Stimulated activated naive CD8-positive, alpha-beta T cell treated with anti-CD3 and anti-CD28 coated beads, Interleukin-15, Interleukin-2, amounts not matched to agents 100 U/mL and 50 U/mL, for 24 hours (primary cell): ENCODE results near the gene OTOP3.
A peak's percentile ranks its signal among the peaks of the same experiment; 100 is the strongest.
"Not testable (repeated sequence)": the region's sequence is repeated elsewhere in the genome, so short reads cannot be mapped to it uniquely, and the experiment has no call there.

Experiments
- ATAC-seq: fragments of 150-1000 bp; cut with Tn5 transposase; one replicate; pipeline ENCODE4 v1.10.0; 2021
- DNase-seq: peaks from one replicate; pipeline ENCODE4 v3.0.0; 2021

Gene OTOP3

DNA sequence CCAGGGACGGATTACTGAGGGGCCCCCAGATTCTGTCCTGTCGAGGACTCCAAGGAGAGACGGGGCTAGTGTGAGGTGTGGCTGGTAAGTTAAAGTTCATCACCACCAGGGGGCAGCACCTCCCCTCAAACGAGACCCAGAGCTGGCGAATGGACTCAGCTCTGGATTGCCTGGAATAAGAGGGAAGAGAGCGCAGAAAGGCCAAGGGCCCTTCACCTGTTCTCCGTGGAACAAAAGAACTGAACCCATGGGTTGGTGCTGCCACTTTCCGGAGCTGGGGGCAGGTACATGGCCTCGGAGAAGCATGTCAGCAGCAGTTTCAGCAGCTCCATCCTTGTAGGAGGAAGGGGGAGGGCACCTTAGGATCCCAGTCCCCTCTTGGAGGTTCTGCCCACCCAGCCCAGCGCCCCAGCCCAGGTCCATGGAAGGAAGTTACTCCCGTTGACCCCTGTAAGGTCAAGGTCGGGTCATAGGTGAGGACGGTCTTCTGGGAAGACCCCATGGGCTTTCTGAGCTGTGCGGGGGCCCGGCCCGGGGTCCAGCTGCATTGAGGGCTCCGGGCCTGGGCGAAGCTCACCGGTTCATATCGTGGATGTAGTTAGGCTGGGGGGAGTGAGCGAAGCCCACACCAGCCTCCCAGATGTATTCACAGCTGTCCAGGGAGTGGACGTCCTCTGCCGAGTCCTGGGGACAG, 26.1 kb downstream of the OTOP3 start:
- DNase-seq, result peak; percentile 89
- ATAC-seq, result peak; percentile 66

DNA sequence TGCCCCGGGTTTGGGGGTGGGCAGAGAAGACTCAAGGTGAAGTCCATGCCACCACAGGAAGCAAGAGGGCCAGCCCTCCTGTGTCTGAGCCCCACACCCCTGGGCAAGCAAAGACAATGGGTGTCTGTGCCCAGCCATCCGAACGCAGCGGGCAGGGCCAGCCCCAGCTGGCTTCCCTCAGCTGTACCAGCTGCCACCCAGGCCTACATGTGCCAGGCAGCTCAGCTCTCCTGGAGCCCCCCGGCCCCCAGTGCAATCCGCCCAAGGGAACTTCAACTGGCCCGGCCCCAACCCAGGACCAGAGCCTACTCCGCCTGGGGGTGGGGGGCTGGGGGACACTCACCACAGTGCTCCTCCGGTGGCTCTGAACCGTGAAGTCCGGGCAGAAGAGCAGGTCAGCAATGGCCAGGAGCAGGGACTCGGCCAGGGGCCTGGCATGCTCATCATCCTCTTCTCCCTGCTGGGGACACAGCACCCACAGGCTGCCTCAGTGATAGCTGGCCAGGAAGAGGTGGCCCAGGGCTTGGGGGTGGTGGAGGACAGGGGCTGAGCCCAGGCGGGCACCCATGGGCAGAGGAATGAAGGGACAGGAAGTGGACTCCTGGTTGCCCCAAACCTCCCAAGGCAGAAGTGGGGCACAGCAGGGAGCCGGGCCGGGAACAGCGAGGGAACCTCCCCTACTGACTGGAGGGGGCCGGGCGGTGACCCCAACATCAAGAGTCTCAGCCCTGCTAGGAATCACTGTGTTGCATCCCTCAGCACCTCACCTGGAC, 27.1 kb downstream of the OTOP3 start:
- DNase-seq (no peak), ATAC-seq (no peak)

DNA sequence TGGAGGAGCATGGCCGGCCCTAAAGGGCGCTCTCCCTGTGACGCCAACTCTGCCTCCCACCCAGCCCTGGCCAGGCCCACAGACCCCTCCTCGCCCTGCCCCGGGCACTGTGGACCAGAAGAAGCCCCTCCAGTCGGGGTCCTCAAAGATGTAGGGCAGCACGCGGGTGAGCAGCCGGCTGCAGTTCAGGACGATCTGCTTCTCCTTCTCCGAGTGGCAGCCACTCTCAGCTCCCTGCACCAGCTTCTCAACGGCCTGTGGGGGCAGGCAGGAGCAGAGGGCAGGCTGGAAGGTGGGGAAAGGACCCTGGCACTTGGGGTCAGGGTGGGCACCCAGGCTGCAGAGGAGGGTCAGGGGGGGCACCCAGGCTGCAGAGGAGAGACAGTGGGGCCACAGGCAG, 28.0 kb downstream of the OTOP3 start:
- DNase-seq (no peak), ATAC-seq (no peak)

DNA sequence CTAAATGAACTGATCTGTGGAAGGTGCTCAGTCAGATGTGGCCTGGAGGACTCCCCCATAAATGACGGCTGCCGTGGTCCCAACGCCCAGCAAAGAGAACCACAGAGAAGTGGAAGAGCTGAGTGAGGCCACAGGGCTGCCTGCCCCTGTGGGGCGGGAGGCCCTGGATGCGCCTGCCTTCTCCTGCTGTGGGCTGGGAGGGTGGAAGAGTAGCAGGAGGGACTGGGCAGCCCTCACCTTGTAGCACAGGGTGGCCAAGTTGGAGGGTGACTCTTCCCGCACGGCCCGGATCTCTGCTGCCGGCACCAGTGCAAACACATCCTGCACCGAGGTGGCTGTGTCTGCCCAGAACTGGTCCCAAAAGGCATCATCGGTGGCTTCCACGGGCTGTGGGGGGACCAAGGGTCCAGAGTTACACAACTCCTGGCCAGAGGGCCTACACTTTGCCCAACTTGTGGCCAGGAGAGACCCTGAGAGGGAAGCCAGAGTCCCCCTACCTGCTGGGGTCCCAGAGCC, 28.6 kb downstream of the OTOP3 start:
- ATAC-seq, result no peak

DNA sequence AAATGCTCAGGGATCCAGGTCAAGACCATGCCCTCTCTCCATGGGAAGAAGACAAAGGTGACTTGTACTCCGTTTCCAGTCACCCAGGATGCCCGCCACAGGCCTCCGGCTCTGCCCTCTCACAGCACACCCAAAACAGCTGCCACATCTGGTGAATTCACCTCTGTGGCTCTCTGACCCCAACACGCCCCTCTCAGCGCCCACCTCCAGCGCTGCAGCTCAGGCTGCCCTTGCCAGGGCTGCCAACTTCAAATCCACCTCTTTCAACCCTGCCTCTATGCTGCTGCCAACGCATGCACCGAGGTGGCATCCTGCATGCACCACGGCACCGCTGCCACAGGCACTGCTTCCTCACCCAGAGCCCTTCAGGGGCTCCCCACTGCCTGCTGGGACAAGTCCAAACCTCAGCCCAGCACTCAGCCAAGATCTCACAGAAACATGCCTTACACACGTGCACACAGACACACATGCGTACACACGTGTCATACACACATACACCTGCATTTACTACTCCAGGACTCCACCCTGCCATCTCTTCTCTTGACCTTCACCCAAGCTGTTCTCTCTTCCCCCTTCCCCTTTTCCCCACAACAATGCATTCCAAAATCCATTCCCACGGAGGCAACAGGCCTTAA, 29.4 kb downstream of the OTOP3 start:
- ATAC-seq (no peak), DNase-seq (no peak)

More for the DNA sequence above, 28.6 kb downstream of the OTOP3 start:
- no peak for DNase-seq

DNA sequence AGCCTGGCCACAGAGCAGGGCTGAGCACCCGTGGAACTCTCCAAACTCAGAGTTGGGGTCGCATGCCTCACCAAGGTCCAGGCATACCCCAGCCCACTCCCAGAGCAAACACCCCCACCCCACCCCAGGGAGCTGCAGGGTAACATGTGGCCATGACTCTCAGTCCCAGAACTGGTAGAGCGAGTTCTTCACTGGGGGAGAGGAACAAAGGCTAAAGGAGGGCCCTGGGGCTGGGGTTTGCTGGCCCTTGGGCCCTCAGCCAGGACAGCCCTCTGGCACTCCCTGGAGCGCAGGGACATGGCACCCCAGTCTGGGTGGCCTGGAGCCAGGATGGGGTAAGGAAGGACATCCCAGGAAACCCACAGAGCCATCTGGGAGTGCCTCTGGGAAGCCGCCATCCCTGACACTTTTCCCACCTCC, 32.7 kb downstream of the OTOP3 start:
- DNase-seq (no peak), ATAC-seq (no peak)

DNA sequence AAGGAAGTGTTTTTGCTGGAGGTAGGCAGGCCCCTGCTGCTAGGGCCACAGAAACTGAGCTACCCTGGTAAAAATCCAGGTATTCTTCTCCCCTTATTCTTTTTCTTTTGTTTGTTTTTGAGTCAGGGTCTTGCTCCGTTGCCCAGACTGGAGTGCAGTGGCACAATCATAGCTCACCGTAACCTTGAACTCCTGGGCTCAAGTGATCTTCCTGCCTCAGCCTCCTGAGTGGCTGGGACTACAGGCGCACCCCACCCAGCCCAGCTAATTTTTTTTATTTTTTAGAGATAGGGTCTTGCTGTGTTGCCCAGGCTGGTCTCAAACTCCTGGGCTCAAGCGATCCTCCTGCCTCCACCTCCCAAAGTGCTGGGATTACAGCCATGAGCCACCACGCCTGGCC, 33.8 kb downstream of the OTOP3 start:
- not testable (repeated sequence) for ATAC-seq, DNase-seq

DNA sequence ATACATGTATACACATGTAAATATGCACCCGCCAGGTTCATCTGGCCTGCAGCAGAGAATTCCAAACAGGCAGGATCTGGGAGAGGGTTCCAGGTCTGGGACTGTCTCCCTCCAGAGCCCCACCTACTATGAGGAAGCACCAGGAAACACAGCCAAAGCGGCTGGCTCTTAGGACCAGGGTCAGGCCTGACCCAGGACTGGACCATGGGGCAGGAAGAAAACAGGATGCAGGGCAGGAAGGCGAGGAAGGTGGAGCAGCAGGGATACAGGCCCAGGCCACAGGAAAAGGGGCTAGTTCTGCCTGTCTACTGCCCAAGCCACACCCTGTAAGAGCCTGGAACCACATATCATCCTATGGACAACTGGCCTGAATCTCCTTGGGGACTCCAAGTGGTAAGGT, 34.7 kb downstream of the OTOP3 start:
- no peak for ATAC-seq
- DNase-seq, result no peak

DNA sequence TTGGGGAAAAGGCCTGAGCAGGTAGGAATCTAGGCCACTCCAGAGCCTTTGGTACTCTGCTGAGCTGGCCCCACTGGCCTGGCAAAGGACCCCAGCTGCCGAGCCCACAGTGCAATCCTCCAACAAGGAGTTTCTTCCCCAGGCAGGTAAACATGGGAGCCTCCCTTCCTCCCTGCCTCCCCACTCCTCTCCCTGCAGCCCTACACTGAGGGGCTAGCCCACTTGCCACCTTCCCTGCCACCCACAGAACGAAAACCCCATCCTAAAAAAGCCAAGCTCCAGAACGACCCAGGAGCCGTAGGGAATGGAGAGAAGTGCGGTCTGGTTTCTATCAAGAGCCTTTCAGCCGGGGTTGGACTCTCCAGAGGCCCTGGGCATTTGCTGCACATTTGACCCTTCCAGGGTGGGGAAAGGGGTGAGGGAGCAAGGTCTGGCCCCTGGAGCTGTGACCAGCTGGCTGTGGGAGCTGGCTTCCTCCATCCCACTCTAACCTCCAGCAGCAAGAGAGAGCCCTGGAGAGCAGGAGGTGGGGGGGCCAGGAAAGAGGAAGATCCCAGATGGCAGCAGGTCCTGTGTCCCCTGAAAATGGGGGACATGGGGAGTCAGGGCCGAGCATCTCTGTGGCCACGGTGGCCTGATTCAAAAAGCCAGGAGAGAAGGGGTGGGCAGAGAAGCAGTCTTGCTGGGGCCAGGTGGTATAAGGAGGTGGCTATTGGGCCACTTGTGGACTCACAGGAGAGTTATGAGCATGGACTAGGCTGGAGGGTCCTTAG, 35.6 kb downstream of the OTOP3 start:
- DNase-seq (no peak), ATAC-seq (no peak)

DNA sequence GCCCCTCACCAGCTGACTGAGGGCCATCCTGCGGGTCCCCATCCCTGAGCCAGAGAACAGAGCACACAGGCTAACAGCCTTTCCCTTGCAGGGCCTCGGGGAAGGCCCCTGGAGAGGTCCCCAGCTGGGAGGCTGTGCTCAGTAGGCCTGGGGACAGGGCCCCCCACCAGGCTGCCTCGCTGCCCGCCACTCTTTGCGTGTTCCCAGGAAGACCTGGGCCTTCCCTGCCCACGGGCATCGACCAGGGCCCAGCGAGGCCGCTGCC, 36.1 kb downstream of the OTOP3 start:
- ATAC-seq (no peak), DNase-seq (no peak)

DNA sequence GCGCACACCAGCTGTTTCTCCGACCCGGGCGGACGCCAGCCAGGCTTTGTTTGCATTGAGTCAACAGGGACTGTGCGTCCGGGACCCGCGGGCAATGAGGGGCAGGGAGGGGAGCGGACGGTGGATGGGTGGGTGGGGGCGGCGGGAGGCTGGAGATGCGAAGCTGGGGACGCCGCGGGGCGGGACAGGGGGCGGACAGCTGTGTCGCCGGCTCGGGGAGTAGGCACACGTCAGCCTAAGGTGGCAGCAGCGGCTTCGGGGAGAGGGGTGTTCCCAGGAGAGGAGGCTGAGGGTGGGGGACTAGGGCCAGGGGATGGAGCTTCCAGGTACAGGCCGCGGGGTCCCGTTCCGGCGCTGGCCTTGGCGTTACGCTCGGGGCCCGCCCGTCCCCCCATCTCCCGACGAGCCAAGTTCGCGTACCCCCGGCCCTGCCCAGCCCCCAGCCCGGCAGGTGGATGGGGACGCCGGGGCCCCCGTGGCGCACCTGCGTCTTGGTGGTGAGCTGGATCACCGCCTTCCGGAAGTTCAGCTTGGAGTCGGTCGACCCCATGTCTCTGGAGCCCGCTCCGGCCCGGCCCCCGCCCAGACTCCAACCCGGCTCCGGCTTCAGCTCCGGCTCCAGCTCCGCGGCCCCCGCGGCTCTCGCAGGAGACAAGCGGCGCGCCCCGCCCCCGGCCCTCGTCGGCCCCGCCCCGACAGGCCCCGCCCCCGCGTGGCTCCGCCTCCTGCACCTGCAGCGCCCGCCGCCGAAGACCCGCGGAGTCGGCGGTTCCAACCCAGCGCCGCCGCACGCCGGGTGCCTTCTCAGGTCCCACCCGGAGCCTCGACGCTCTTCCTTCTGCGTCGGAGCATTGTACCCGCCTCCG, 36.6 kb downstream of the OTOP3 start, which contains the start of gene HID1:
Gene HID1, minus strand, starts transcription at position 653 of the 866 bp plus-strand sequence. Its CDS starts 103 bp downstream, at position 550.
- peak; percentile 86 for ATAC-seq
- DNase-seq, result peak; percentile 82

DNA sequence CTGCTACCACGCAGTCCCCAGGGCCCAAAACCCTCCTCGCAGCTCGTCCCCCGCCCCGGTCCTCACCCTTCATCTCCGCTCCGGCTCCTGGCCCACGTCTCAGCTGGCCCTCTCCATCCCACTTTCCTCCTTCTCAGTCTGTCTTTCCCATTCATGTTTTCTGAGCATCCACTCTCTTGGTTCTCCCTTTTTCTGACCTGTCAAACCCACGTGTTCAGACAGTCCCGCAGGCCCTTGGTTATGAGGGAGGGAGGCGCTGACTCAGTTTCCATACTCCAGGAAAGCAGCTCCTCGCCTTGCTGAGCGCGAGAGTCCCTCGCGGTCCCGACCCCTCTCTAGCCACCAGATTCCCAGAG, 37.3 kb downstream of the OTOP3 start:
- no peak for DNase-seq

DNA sequence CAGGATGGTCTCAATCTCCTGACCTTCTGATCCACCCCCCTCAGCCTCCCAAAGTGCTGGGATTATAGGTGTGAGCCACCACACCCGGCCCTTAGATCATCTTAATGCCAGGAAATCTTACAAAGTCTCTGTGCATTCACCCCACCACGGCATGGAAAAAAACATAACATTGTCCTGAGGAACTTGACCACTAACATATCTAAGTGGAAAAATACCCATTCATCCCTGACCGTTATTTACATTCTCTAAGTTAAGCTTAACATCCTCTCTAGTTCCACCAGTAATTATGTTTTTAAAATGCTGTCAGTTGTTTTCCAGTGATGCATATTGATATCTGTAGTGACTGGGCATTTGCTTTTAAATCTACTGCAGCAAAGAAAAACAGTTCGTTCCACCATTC, 40.2 kb downstream of the OTOP3 start:
- no peak for ATAC-seq
- no peak for DNase-seq

More for the DNA sequence above, 37.3 kb downstream of the OTOP3 start:
- ATAC-seq, result no peak

DNA sequence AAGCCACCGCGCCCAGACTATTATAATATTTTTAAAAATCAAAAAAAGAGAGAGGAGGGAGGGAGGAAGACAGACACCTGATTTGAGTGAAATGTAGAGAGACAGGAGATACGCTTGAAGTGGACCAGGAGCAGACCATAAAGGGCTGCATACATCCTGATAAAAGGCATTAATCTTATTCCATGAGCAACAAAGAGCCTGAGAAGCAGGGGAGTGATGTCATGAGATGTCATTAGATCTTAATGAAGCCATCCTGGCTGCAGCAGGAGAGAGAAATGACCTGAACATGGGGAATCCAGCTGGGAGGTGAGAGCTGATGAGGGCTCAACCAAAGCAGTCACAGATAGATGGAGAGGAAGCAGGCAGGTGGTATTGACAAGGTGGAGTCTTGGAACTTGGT, 42.1 kb downstream of the OTOP3 start:
- no peak for ATAC-seq
- no peak for DNase-seq

DNA sequence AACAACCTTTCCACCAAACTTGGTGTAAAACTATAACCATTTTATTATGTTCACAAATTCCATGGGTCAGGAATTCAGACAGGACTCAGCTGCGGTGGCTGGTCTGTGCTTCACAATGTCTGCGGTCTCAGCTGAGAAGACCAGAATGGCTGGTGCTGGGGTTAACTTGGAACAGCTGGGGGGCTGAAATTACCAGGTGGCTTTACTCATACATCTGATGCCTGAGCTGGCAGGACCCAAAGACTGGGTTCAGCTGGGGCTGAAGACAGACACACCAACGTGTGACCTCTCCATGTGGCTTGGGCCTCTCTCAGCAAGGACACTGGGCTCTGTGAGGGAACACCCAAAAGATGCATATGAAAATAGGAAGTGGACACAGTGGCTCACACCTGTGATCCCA, 42.5 kb downstream of the OTOP3 start:
- DNase-seq (no peak), ATAC-seq (no peak)

DNA sequence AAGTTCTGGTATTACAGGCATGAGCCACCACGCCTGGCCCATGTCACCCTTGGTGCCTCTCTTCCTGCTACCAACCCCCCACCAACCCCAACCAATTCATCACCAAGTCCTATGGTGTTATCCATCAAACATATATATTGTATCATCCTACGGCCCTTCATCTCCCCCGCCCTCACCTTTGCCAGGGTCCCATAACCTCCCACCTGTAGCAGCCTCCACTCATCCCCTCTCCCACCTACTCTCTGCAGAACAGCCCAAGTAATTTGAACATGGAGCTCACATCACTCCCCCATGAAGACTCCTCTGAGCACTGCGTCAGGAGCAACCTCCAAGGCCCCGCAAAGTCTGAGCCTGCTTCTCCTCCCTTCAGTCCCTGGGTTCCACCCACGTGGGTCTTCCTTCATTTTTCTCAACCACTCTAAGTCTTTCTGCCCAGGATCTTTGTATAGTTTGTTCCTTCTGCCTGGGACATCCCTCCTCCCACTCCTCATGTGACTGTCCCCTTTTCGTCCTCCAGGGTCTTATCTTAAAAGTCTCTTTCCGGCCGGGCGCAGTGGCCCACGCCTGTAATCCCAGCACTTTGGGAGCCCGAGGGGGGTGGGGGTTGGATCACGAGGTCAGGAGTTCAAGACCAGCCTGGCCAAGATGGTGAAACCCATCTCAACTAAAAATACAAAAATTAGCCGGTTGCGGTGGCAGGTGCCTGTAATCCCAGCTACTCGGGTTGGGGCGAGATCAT, 43.9 kb downstream of the OTOP3 start:
- no peak for DNase-seq
- ATAC-seq, result no peak

DNA sequence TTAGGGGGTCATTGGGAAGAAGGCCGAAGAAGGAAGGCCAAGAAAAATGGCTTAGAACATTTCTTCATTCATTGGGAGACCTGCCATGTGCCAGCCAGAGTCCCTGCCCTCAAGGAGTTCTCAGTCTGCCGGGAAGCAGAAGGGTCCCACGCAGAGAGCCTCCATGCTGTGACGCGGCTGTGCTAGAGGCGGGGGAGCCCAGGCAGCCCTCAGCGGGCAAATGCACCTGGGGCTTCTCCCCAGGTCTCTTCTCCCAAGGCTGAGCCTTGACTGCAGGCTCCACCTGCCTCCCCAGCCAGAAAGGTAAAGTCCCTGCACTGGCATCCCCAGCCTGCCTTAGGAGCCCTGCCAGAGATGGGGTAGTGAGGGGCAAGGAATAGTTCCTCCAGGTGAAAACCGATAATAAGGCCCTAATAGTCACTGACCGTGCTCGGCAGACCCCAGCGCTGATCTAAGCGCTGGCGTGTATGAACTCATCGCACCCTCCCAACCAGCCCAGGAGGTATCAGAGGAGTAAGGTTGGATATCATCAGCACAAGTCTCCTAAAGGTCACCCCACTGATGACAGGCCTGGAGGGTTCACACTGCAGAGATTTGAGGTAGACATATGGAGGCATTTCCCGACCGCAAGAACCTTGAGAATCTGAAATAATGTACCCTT, 45.8 kb downstream of the OTOP3 start:
- no peak for DNase-seq
- ATAC-seq, result peak; percentile 65

DNA sequence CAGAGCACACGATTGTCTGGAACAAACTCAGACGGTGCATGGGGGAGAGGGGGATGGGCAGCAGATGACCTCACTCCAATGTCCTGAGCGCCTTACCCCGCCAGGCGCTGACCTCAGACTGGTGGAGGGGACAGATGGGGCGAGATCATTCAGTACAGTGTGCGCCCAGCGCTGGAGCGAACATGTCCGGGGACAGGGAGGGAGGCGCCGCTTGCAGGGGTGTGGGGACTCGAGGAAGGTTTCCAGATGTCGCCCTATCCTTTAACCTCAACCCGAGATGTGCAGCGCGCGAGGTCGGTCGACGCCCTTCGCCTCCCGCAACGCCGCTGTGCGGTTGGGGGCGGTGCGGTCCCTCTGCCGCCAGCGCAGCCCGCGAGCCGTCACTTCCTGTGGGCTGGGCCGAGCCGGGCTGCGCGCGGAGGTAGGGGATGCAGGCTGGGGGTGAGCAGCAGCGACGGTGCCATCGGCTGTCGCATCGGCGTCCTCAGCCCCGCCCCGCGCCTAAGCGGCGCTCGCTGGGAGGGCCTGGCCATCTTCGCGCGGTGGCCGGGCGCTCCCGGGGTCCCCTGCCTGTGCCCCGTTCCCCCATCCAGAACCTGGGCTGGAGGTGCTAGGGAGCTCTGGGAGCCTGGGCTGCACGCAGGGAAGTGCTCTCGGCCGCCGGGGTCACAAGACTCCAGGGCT, 46.4 kb downstream of the OTOP3 start:
- ATAC-seq, result peak; percentile 92
- peak; percentile 82 for DNase-seq

DNA sequence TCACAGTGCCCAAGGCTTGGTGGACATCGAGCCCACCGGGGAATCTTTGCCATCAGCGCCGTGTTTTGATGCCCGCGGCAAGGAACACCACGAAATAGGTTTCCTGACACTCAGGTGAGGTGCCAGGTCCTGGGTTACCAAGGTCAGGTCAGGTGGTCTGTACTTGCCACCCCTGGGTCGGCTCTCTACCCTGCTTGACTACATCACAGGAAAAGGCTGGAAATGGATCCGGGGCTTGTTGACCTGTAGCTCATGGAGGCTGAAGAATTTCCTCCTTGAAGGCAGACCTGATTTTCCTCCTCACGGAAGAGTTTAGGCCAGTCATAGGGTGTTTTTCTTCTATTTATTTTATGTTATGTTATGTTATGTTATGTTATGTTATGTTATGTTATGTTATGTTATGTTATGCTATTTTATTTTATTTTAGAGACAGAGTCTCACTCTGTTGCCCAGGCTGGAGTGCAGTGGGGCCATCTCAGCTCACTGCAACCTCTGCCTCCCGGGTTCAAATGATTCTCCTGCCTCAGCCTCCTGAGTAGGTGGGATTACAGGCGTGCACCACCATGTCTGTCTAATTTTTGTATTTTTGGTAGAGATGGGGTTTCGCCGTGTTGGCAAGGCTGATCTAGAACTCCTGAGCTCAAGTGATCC, 47.1 kb downstream of the OTOP3 start:
- DNase-seq, ATAC-seq: not testable (repeated sequence)
